ENCODE data around the gene TAGLN.
"Not testable (repeated sequence)": the region's sequence is repeated elsewhere in the genome, so short reads cannot be mapped to it uniquely, and the experiment has no call there.

The TAGLN gene

GRCh38 chr11:117180661-117181585 lies 18.2 kb upstream of the TAGLN start:
- peak; percentile 76 to 86 (median 84) for DNase-seq

- no peak for DNase-seq
Measured at GRCh38 chr11:117181586-117182550, 17.3 kb upstream of the TAGLN start.

GRCh38 chr11:117182551-117182935 lies 16.6 kb upstream of the TAGLN start:
- no peak for DNase-seq

GRCh38 chr11:117183178-117183577 lies 16.0 kb upstream of the TAGLN start:
- not testable (repeated sequence) for DNase-seq

- DNase-seq = no peak
Measured at GRCh38 chr11:117183724-117184349, 15.3 kb upstream of the TAGLN start.

- peak; percentile 46 to 88 (median 63) for DNase-seq
Measured at GRCh38 chr11:117185736-117186430, 13.3 kb upstream of the TAGLN start.

GRCh38 chr11:117186431-117186761 lies 12.8 kb upstream of the TAGLN start:
- no peak for DNase-seq

- DNase-seq = peak in 1 of 4 experiments; percentile 21
Measured at GRCh38 chr11:117187007-117187406, 12.2 kb upstream of the TAGLN start.

- DNase-seq = no peak
Measured at GRCh38 chr11:117187428-117187798, 11.8 kb upstream of the TAGLN start.

GRCh38 chr11:117187799-117188481 lies 11.2 kb upstream of the TAGLN start:
- no peak for DNase-seq

GRCh38 chr11:117188620-117189081 lies 10.5 kb upstream of the TAGLN start:
- peak; percentile 48 to 73 (median 65) for DNase-seq

- peak; percentile 87 to 96 (median 92) for DNase-seq
Measured at GRCh38 chr11:117189191-117189940, 9.8 kb upstream of the TAGLN start.

GRCh38 chr11:117189941-117190544 lies 9.1 kb upstream of the TAGLN start:
- no peak for DNase-seq

- DNase-seq = no peak
Measured at GRCh38 chr11:117191680-117192400, 7.3 kb upstream of the TAGLN start.

- no peak for DNase-seq
Measured at GRCh38 chr11:117192401-117192875, 6.7 kb upstream of the TAGLN start.

GRCh38 chr11:117193130-117194020 lies 5.8 kb upstream of the TAGLN start:
- no peak for DNase-seq

GRCh38 chr11:117194267-117194666 lies 4.9 kb upstream of the TAGLN start:
- DNase-seq = no peak

- peak in 2 of 4 experiments; percentile 24 to 32 for DNase-seq
Measured at GRCh38 chr11:117195258-117195657, 3.9 kb upstream of the TAGLN start.
